ENCODE results near the gene TGIF1. TPM values are rescaled to one million over a fixed set of nuclear protein-coding genes. Genes with fewer than 3 reads are reported as not detected.

The TGIF1 gene
- total and polyA plus RNA-seq, 4 experiments from 2014 or later, result 69.6 to 95.1 (median 87.9) TPM

GRCh38 chr18:3429121-3429520 lies 20.9 kb upstream of the TGIF1 start:
- H3K4me3 Mint-ChIP-seq, result no peak overlapping the region
- Histone ChIP-seq H3K4me3 (ENCODE audit: low read length in 2 of 2) (no peak overlapping the region), H3K27me3 (ENCODE audit: insufficient read depth, low read length) (no peaks in the 10 kb centered on the region), H3K36me3 (ENCODE audit: insufficient read depth, low read length) (no peaks in the 10 kb centered on the region), H3K4me1 (ENCODE audit: insufficient read depth, low read length) (no peaks in the 10 kb centered on the region), H3K27ac (ENCODE audit: low read depth, low read length) (no peak overlapping the region), H3K9me3 (ENCODE audit: control insufficient read depth in 1 of 2, low read length in 2 of 2) (no peaks in the 10 kb centered on the region)
- intact Hi-C loops (cut with micrococcal nuclease), result no loop called here
- no peak overlapping the region for H3K27ac Mint-ChIP-seq
- H3K9me3 Mint-ChIP-seq, result no peaks in the 10 kb centered on the region
- DNase-seq, result no peak
- ChIA-PET CTCF (ENCODE audit: partially characterized antibody) (no interaction called here), POLR2A (ENCODE audit: partially characterized antibody) (no interaction called here)
- H3K27me3 Mint-ChIP-seq, result no peaks in the 10 kb centered on the region
- no peaks in the 10 kb centered on the region for H3K36me3 Mint-ChIP-seq
- H3K4me1 Mint-ChIP-seq, result no peaks in the 10 kb centered on the region

DNA sequence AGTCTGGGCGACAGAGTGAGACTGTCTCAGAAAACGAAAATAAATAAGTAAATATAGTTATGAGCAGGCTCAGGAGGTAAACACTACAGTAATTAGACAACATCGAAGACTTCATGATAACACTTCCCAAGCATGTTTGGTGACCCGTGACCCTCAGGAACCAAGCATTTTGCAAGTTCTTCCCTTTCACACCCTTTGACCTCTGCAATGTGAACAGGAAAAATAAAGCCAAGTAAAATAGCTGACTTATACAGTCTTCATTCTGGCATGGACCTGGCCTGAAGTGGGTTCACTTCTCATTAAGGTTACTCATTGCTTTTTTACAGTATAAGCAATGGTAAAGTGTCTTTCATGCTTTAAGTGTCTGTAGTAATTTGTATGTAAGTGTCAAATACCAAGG lies 15.3 kb upstream of the TGIF1 start:
- no peak overlapping the region for H3K27ac Mint-ChIP-seq
- intact Hi-C loops (cut with micrococcal nuclease), result no loop called here
- CTCF ChIA-PET (ENCODE audit: partially characterized antibody), result interaction anchor here (1.3 kb wide), 1 partner anchor 151 kb away, joined by 4 read pairs; no protein-coding TSS in a partner anchor

DNA sequence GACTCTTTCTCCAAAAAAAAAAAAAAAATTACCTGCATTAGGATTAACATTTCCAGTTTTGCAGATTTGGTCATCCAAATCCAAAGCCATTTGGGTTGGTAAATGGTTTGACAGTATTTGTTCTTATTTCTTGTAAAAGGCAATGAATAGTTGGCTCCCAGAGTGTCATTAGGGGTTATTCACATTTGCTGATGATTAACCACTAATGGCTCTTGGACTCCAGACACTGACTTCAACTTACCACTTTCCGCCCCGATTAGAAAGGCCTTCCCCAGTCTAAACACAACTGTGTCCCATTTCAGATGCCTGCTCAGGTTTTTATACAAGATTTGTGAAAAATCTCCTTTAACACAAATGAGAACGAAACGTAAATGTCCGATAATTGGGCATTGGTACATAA lies 9.6 kb upstream of the TGIF1 start:
- Mint-ChIP-seq H3K27ac (no peak overlapping the region), H3K9me3 (peaks cover 0 to 2% (median 0%) of the 10 kb centered on the region in 8 donors), H3K36me3 (no peaks in the 10 kb centered on the region), H3K27me3 (peaks cover 0 to 2% of the 10 kb centered on the region in 2 donors), H3K4me3 (no peak overlapping the region), H3K4me1 (no peaks in the 10 kb centered on the region)
- Histone ChIP-seq H3K4me1 (ENCODE audit: insufficient read depth, low read length) (no peaks in the 10 kb centered on the region), H3K36me3 (ENCODE audit: insufficient read depth, low read length) (no peaks in the 10 kb centered on the region), H3K9me3 (ENCODE audit: control insufficient read depth in 1 of 2, low read length in 2 of 2) (no peaks in the 10 kb centered on the region), H3K4me3 (ENCODE audit: low read length in 2 of 2) (no peak overlapping the region), H3K27ac (ENCODE audit: low read depth, low read length) (no peak overlapping the region), H3K27me3 (ENCODE audit: insufficient read depth, low read length) (no peaks in the 10 kb centered on the region)
- CTCF ChIA-PET (ENCODE audit: partially characterized antibody), result interaction anchor here (1.9 to 4.6 kb wide), 5 partner anchors 13 to 225 kb away, joined by 6 to 47 read pairs (median 25); no protein-coding TSS in a partner anchor
- DNase-seq, result no peak
- intact Hi-C loops (cut with micrococcal nuclease), result loop anchor here (10.0 kb wide), 1 partner anchor 786 kb away; the partner anchor contains the start of gene SMCHD1
- POLR2A ChIA-PET (ENCODE audit: partially characterized antibody), result interaction anchor here (0.6 to 2.8 kb wide), 2 partner anchors 153 to 154 kb away, joined by 4 to 14 read pairs; no protein-coding TSS in a partner anchor

More for the DNA sequence above, 15.3 kb upstream of the TGIF1 start:
- Mint-ChIP-seq H3K4me1 (no peaks in the 10 kb centered on the region), H3K36me3 (no peaks in the 10 kb centered on the region), H3K4me3 (no peak overlapping the region), H3K27me3 (peaks cover 0 to 2% of the 10 kb centered on the region in 2 donors), H3K9me3 (peaks cover 0 to 2% (median 0%) of the 10 kb centered on the region in 8 donors)
- POLR2A ChIA-PET (ENCODE audit: partially characterized antibody), result interaction anchor here (0.7 kb wide), 1 partner anchor 710 kb away, joined by 3 read pairs; no protein-coding TSS in a partner anchor
- no peaks in the 10 kb centered on the region for H3K4me1 ChIP-seq (ENCODE audit: insufficient read depth, low read length)
- no peak overlapping the region for H3K27ac ChIP-seq (ENCODE audit: low read depth, low read length)
- H3K27me3 ChIP-seq (ENCODE audit: insufficient read depth, low read length), result no peaks in the 10 kb centered on the region
- H3K36me3 ChIP-seq (ENCODE audit: insufficient read depth, low read length), result no peaks in the 10 kb centered on the region
- no peaks in the 10 kb centered on the region for H3K9me3 ChIP-seq (ENCODE audit: control insufficient read depth in 1 of 2, low read length in 2 of 2)
- DNase-seq, result no peak
- H3K4me3 ChIP-seq (ENCODE audit: low read length in 2 of 2), result no peak overlapping the region

GRCh38 chr18:3441290-3441689 lies 8.7 kb upstream of the TGIF1 start:
- H3K27me3 Mint-ChIP-seq, result peaks cover 0 to 2% of the 10 kb centered on the region in 2 donors
- H3K27me3 ChIP-seq (ENCODE audit: insufficient read depth, low read length), result no peaks in the 10 kb centered on the region
- H3K4me3 ChIP-seq (ENCODE audit: low read length in 2 of 2), result no peak overlapping the region
- H3K9me3 ChIP-seq (ENCODE audit: control insufficient read depth in 1 of 2, low read length in 2 of 2), result no peaks in the 10 kb centered on the region
- no peaks in the 10 kb centered on the region for H3K4me1 Mint-ChIP-seq
- intact Hi-C loops (cut with micrococcal nuclease), result loop anchor here (1.0 to 10.0 kb wide), 2 partner anchors 13 to 786 kb away; partner anchors contain the start of gene SMCHD1
- no peaks in the 10 kb centered on the region for H3K4me1 ChIP-seq (ENCODE audit: insufficient read depth, low read length)
- no peak overlapping the region for H3K27ac ChIP-seq (ENCODE audit: low read depth, low read length)
- no peaks in the 10 kb centered on the region for H3K36me3 Mint-ChIP-seq
- H3K4me3 Mint-ChIP-seq, result no peak overlapping the region
- H3K27ac Mint-ChIP-seq, result no peak overlapping the region
- DNase-seq, result peak in 3 of 5 donors; percentile 20 to 30 (median 21)
- ChIA-PET CTCF (ENCODE audit: partially characterized antibody) (interaction anchor here (0.7 to 4.6 kb wide), 10 partner anchors 12 to 224 kb away, joined by 3 to 47 read pairs (median 4); no protein-coding TSS in a partner anchor), POLR2A (ENCODE audit: partially characterized antibody) (interaction anchor here (1.0 to 2.8 kb wide), 4 partner anchors 10 to 194 kb away, joined by 3 to 14 read pairs (median 4); partner anchors contain the start of gene MYL12A)
- peaks cover 0 to 2% (median 0%) of the 10 kb centered on the region in 8 donors for H3K9me3 Mint-ChIP-seq
- H3K36me3 ChIP-seq (ENCODE audit: insufficient read depth, low read length), result no peaks in the 10 kb centered on the region

GRCh38 chr18:3442919-3443318 lies 7.1 kb upstream of the TGIF1 start:
- DNase-seq, result no peak
- Histone ChIP-seq H3K27ac (ENCODE audit: low read depth, low read length) (no peak overlapping the region), H3K9me3 (ENCODE audit: control insufficient read depth in 1 of 2, low read length in 2 of 2) (no peaks in the 10 kb centered on the region), H3K27me3 (ENCODE audit: insufficient read depth, low read length) (no peaks in the 10 kb centered on the region), H3K4me1 (ENCODE audit: insufficient read depth, low read length) (peaks cover 12% of the 10 kb centered on the region), H3K4me3 (ENCODE audit: low read length in 2 of 2) (no peak overlapping the region), H3K36me3 (ENCODE audit: insufficient read depth, low read length) (no peaks in the 10 kb centered on the region)
- Mint-ChIP-seq H3K4me3 (no peak overlapping the region), H3K4me1 (peaks cover 3 to 12% (median 9%) of the 10 kb centered on the region in 4 donors), H3K27ac (no peak overlapping the region), H3K9me3 (peaks cover 0 to 2% (median 0%) of the 10 kb centered on the region in 8 donors), H3K36me3 (peaks cover 0 to 4% of the 10 kb centered on the region in 2 donors), H3K27me3 (peaks cover 0 to 2% of the 10 kb centered on the region in 2 donors)
- CTCF ChIA-PET (ENCODE audit: partially characterized antibody), result interaction anchor here (1.1 to 4.6 kb wide), 5 partner anchors 10 to 222 kb away, joined by 3 to 47 read pairs (median 25); no protein-coding TSS in a partner anchor
- POLR2A ChIA-PET (ENCODE audit: partially characterized antibody), result interaction anchor here (1.5 to 2.8 kb wide), 2 partner anchors 151 to 196 kb away, joined by 3 to 14 read pairs; partner anchors contain the start of gene MYL12A
- intact Hi-C loops (cut with micrococcal nuclease), result loop anchor here (10.0 kb wide), 1 partner anchor 788 kb away; the partner anchor contains the start of gene SMCHD1

GRCh38 chr18:3444296-3444695 lies 5.7 kb upstream of the TGIF1 start:
- CTCF ChIA-PET (ENCODE audit: partially characterized antibody), result interaction anchor here (1.6 to 4.6 kb wide), 2 partner anchors 9 to 14 kb away, joined by 4 to 47 read pairs; no protein-coding TSS in a partner anchor
- peaks cover 12% of the 10 kb centered on the region for H3K4me1 ChIP-seq (ENCODE audit: insufficient read depth, low read length)
- POLR2A ChIA-PET (ENCODE audit: partially characterized antibody), result interaction anchor here (1.1 to 9.7 kb wide), 4 partner anchors 10 to 196 kb away, joined by 3 to 139 read pairs (median 6); no protein-coding TSS in a partner anchor

DNA sequence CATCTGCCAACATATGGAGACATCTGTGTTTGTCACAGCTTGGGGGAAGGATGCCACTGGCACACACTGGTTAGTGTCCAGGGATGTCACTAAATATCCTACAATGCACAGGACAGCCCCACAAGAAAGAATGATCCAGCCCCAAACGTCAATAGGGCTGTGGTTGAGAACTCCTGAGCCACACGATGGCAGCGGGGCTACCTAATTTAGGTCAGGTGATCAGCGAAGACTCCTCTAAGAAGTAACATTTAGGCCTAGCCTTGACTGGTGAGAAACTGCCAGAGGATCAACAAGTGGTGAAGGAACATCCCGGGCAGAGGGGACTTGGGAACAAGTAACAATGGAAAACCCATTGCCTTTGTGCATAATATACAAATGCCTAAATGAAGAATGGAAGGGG lies 5.0 kb upstream of the TGIF1 start:
- Mint-ChIP-seq H3K4me3 (peak overlapping the region in 2 of 8 donors; percentile 52 to 67), H3K27me3 (peaks cover 0 to 5% of the 10 kb centered on the region in 2 donors), H3K4me1 (peaks cover 3 to 30% (median 11%) of the 10 kb centered on the region in 4 donors), H3K27ac (peak overlapping the region in 4 of 7 donors; percentile 21 to 81 (median 73)), H3K36me3 (peaks cover 0 to 18% of the 10 kb centered on the region in 2 donors), H3K9me3 (no peaks in the 10 kb centered on the region)
- no peak for DNase-seq
- Histone ChIP-seq H3K36me3 (ENCODE audit: insufficient read depth, low read length) (no peaks in the 10 kb centered on the region), H3K4me1 (ENCODE audit: insufficient read depth, low read length) (peaks cover 12% of the 10 kb centered on the region), H3K4me3 (ENCODE audit: low read length in 2 of 2) (no peak overlapping the region), H3K9me3 (ENCODE audit: control insufficient read depth in 1 of 2, low read length in 2 of 2) (no peaks in the 10 kb centered on the region), H3K27ac (ENCODE audit: low read depth, low read length) (no peak overlapping the region), H3K27me3 (ENCODE audit: insufficient read depth, low read length) (no peaks in the 10 kb centered on the region)
- ChIA-PET CTCF (ENCODE audit: partially characterized antibody) (interaction anchor here (1.3 to 4.6 kb wide), 5 partner anchors 8 to 221 kb away, joined by 4 to 47 read pairs (median 8); no protein-coding TSS in a partner anchor), POLR2A (ENCODE audit: partially characterized antibody) (interaction anchor here (1.1 to 9.7 kb wide), 4 partner anchors 9 to 197 kb away, joined by 3 to 139 read pairs (median 6); no protein-coding TSS in a partner anchor)
- intact Hi-C loops (cut with micrococcal nuclease), result loop anchor here (5.0 to 10.0 kb wide), 2 partner anchors 82 to 790 kb away; partner anchors contain the start of gene SMCHD1

More at GRCh38 chr18:3444296-3444695, 5.7 kb upstream of the TGIF1 start:
- no peaks in the 10 kb centered on the region for H3K9me3 ChIP-seq (ENCODE audit: control insufficient read depth in 1 of 2, low read length in 2 of 2)
- no peaks in the 10 kb centered on the region for H3K27me3 ChIP-seq (ENCODE audit: insufficient read depth, low read length)
- Mint-ChIP-seq H3K4me1 (peaks cover 3 to 25% (median 11%) of the 10 kb centered on the region in 4 donors), H3K27ac (no peak overlapping the region), H3K4me3 (no peak overlapping the region), H3K36me3 (peaks cover 0 to 15% of the 10 kb centered on the region in 2 donors), H3K9me3 (no peaks in the 10 kb centered on the region), H3K27me3 (peaks cover 0 to 5% of the 10 kb centered on the region in 2 donors)
- intact Hi-C loops (cut with micrococcal nuclease), result loop anchor here (10.0 kb wide), 1 partner anchor 789 kb away; the partner anchor contains the start of gene SMCHD1
- no peaks in the 10 kb centered on the region for H3K36me3 ChIP-seq (ENCODE audit: insufficient read depth, low read length)
- no peak overlapping the region for H3K4me3 ChIP-seq (ENCODE audit: low read length in 2 of 2)
- H3K27ac ChIP-seq (ENCODE audit: low read depth, low read length), result no peak overlapping the region
- no peak for DNase-seq
